IMR-90 (cell line): Measurements from ENCODE around the gene VIPR2. TPM values are rescaled to one million over a fixed set of nuclear protein-coding genes. Genes with fewer than 3 reads are reported as not detected.

Experiments used
- ATAC-seq: fragments of 200-7000 bp; cut with Tn5 transposase; 2 replicates; pipeline ENCODE4 v1.9.1; 2020; ENCODE audit warnings: low read depth, mild to moderate bottlenecking, moderate library complexity
- BruUV-seq: library from RNA; stranded (reverse); fragments of 400-500 nt; replicated peaks from 2 replicates; lab custom pipeline; 2021; lab: Mats Ljungman, UMichigan
- CTCF ChIA-PET: fragments of 300-600 bp; formaldehyde crosslinking; extraction: SDS; loops from one replicate; lab custom pipeline; 2021; ENCODE audit warnings: antibody characterized with exemption; lab: Yijun Ruan, JAX
- POLR2A ChIA-PET: fragments of 300-600 bp; sonication (Branson Sonifier 250); formaldehyde crosslinking; loops from one replicate; lab custom pipeline; 2022; ENCODE audit warnings: antibody characterized with exemption; ENCODE audit not compliant: unreplicated experiment; lab: Charles Lee
- DNase-seq: peaks from one replicate; pipeline ENCODE4 v3.0.0; 2013
- H2AFZ ChIP-seq: replicated peaks from 2 replicates; pipeline ENCODE3; 2013; ENCODE audit warnings: low read length, mild to moderate bottlenecking; ENCODE audit not compliant: poor library complexity
- H2AK5ac ChIP-seq: 2 replicates; pipeline ENCODE4 v1.6.1; 2013; ENCODE audit warnings: low read depth, low read length, inconsistent platforms
- H2AK9ac ChIP-seq: replicated peaks from 2 replicates; pipeline ENCODE3; 2013; ENCODE audit warnings: mild to moderate bottlenecking, low read depth, low read length, moderate library complexity; ENCODE audit not compliant: poor library complexity
- H2BK120ac ChIP-seq: 2 replicates; pipeline ENCODE4 v1.6.1; 2013; ENCODE audit warnings: low read depth, low read length, inconsistent platforms
- H2BK15ac ChIP-seq: 3 replicates; pipeline ENCODE4 v1.6.1; 2013; ENCODE audit warnings: low read depth, low read length, inconsistent platforms
- H2BK20ac ChIP-seq: 2 replicates; pipeline ENCODE4 v1.6.1; 2013; ENCODE audit warnings: low read depth, mild to moderate bottlenecking, inconsistent platforms, low read length, moderate library complexity
- H2BK5ac ChIP-seq: 2 replicates; pipeline ENCODE4 v1.6.1; 2013; ENCODE audit warnings: mild to moderate bottlenecking, low read depth, low read length, inconsistent platforms; ENCODE audit not compliant: poor library complexity, severe bottlenecking
- H3K14ac ChIP-seq: replicated peaks from 2 replicates; pipeline ENCODE4 v1.6.1; 2013; ENCODE audit warnings: low read depth, low read length, inconsistent platforms
- H3K18ac ChIP-seq: 2 replicates; pipeline ENCODE4 v1.6.1; 2013; ENCODE audit warnings: low read depth, low read length, control low read depth
- H3K23ac ChIP-seq: 2 replicates; pipeline ENCODE4 v1.6.1; 2013; ENCODE audit warnings: low read depth, low read length, inconsistent platforms
- H3K27ac ChIP-seq: 2 replicates; pipeline ENCODE4 v1.5.1; 2013; ENCODE audit warnings: mild to moderate bottlenecking, control low read depth, low read length; ENCODE audit not compliant: insufficient read depth
- H3K27me3 ChIP-seq: 2 replicates; pipeline ENCODE4 v1.6.1; 2013; ENCODE audit warnings: low read length; ENCODE audit not compliant: control insufficient read depth, insufficient read depth
- H3K36me3 ChIP-seq: 2 replicates; pipeline ENCODE4 v1.6.1; 2013; ENCODE audit warnings: low read length, mixed read lengths; ENCODE audit not compliant: control insufficient read depth, insufficient read depth
- H3K4ac ChIP-seq: 2 replicates; pipeline ENCODE4 v1.6.1; 2013; ENCODE audit warnings: low read depth, low read length, inconsistent platforms
- H3K4me1 ChIP-seq: 2 replicates; pipeline ENCODE4 v1.6.1; 2013; ENCODE audit warnings: low read length, mixed read lengths; ENCODE audit not compliant: control insufficient read depth, insufficient read depth
- H3K4me2 ChIP-seq: 2 replicates; pipeline ENCODE4 v1.6.1; 2013; ENCODE audit warnings: low read depth, mild to moderate bottlenecking, control low read depth, low read length, moderate library complexity
- H3K4me3 ChIP-seq: 2 replicates; pipeline ENCODE4 v1.5.1; 2013; ENCODE audit warnings: low read depth, mild to moderate bottlenecking, control low read depth, low read length, moderate library complexity; ENCODE audit not compliant: insufficient read depth
- H3K56ac ChIP-seq: 2 replicates; pipeline ENCODE4 v1.6.1; 2013; ENCODE audit warnings: low read length, inconsistent platforms; ENCODE audit not compliant: insufficient read depth; ENCODE audit errors: extremely low read depth
- H3K79me1 ChIP-seq, 2 experiments: 2 replicates each; pipeline ENCODE4 v1.6.1; 2013; ENCODE audit warnings: low read length in 2 of 2, inconsistent platforms in 1 of 2, low read depth in 1 of 2
- H3K9ac ChIP-seq: 2 replicates; pipeline ENCODE4 v1.6.1; 2013; ENCODE audit warnings: low read depth, low read length, control low read depth
- H3K9me1 ChIP-seq: 2 replicates; pipeline ENCODE4 v1.6.1; 2013; ENCODE audit warnings: low read length, inconsistent platforms; ENCODE audit not compliant: insufficient read depth
- H3K9me3 ChIP-seq: 2 replicates; pipeline ENCODE4 v1.6.1; 2013; ENCODE audit warnings: low read length; ENCODE audit not compliant: control insufficient read depth, insufficient read depth
- H4K20me1 ChIP-seq: 2 replicates; pipeline ENCODE4 v1.6.1; 2013; ENCODE audit warnings: low read length, inconsistent platforms; ENCODE audit not compliant: insufficient read depth
- H4K5ac ChIP-seq: 2 replicates; pipeline ENCODE4 v1.6.1; 2013; ENCODE audit warnings: mild to moderate bottlenecking, low read depth, low read length, control low read depth
- H4K8ac ChIP-seq, 2 experiments: 2 replicates each; pipeline ENCODE4 v1.6.1; 2013; ENCODE audit warnings: low read depth in 2 of 2, low read length in 2 of 2, control low read depth in 1 of 2, inconsistent platforms in 1 of 2
- H4K91ac ChIP-seq: 2 replicates; pipeline ENCODE4 v1.6.1; 2013; ENCODE audit warnings: low read depth, low read length, inconsistent platforms; ENCODE audit not compliant: insufficient read depth
- CEBPB ChIP-seq: IDR thresholded peaks from 2 replicates; pipeline ENCODE4 v1.6.1; 2012; ENCODE audit warnings: low read depth, low read length, improper control_type of control experiment
- CHD1 ChIP-seq: IDR thresholded peaks from 2 replicates; pipeline ENCODE4 v1.6.1; 2012; ENCODE audit warnings: low read depth, low read length, improper control_type of control experiment
- CTCF ChIP-seq: conservative IDR thresholded peaks from 2 replicates; pipeline ENCODE4 v1.5.1; 2012; ENCODE audit warnings: mild to moderate bottlenecking, low read depth, low read length, improper control_type of control experiment
- FOS ChIP-seq: fragments of 150-350 bp; IDR thresholded peaks from 2 replicates; pipeline ENCODE4 v1.6.1; 2016; ENCODE audit warnings: low read depth, low read length
- MAFK ChIP-seq: IDR thresholded peaks from 2 replicates; pipeline ENCODE4 v1.6.1; 2012; ENCODE audit warnings: low read depth, low read length, improper control_type of control experiment
- MXI1 ChIP-seq: IDR thresholded peaks from 2 replicates; pipeline ENCODE4 v1.6.1; 2012; ENCODE audit warnings: low read depth, mild to moderate bottlenecking, low read length, moderate library complexity, borderline replicate concordance
- NFE2L2 ChIP-seq: fragments of 150-350 bp; IDR thresholded peaks from 2 replicates; pipeline ENCODE4 v1.6.1; 2016; ENCODE audit warnings: low read depth, mild to moderate bottlenecking, low read length
- POLR2A ChIP-seq: IDR thresholded peaks from 2 replicates; pipeline ENCODE4 v1.6.1; 2012; ENCODE audit warnings: mild to moderate bottlenecking, low read depth, low read length
- RAD21 ChIP-seq: IDR thresholded peaks from 2 replicates; pipeline ENCODE4 v1.6.1; 2012; ENCODE audit warnings: low read length, improper control_type of control experiment
- RCOR1 ChIP-seq: IDR thresholded peaks from 2 replicates; pipeline ENCODE4 v1.6.1; 2012; ENCODE audit warnings: mild to moderate bottlenecking, low read length, improper control_type of control experiment; ENCODE audit not compliant: insufficient replicate concordance
- RFX5 ChIP-seq: IDR thresholded peaks from 2 replicates; pipeline ENCODE4 v1.8.0; 2012; ENCODE audit warnings: low read depth, mild to moderate bottlenecking, low read length, moderate library complexity
- SMC3 ChIP-seq: fragments of 150-350 bp; IDR thresholded peaks from 2 replicates; pipeline ENCODE4 v1.6.1; 2016; ENCODE audit warnings: low read depth, mild to moderate bottlenecking, antibody characterized with exemption, low read length, moderate library complexity
- WGBS, 2 experiments: methylation state at CpG; one replicate each; pipeline versions ENCODE4 v1.1.5 to v1.1.7; 2013; ENCODE audit warnings: missing lambda C conversion rate in 2 of 2; ENCODE audit not compliant: insufficient read length in 1 of 2; ENCODE audit errors: extremely low coverage in 2 of 2; 5-methylcytosine and 5-hydroxymethylcytosine counted together
- dilution Hi-C: fragments of 300-500 bp; cut with HindIII; formaldehyde crosslinking; loops from one replicate; pipeline ENCODE4 v1.14.3; 2018; ENCODE audit warnings: low sequenced_read_pairs; ENCODE audit not compliant: unreplicated experiment
- in situ Hi-C: fragments of 300-500 bp; cut with MboI; formaldehyde crosslinking; loops from 3 replicates; pipeline ENCODE4 v1.14.3; 2019; ENCODE audit warnings: low sequenced_read_pairs, inconsistent platforms, mixed read lengths
- intact Hi-C: fragments of 100-400 bp; cut with micrococcal nuclease; formaldehyde crosslinking; loops from 2 replicates; pipeline ENCODE4 v1.10.0; 2022
- polyA plus RNA-seq, 3 experiments: library from polyadenylated mRNA; depleted of rRNA; stranded (reverse); fragments of >200 nt; gene quantifications; 2 replicates each; pipeline ENCODE4 v1.2.3, GENCODE V29; 2012; ENCODE audit warnings: low replicate concordance in 1 of 3
- total RNA-seq: library from RNA; depleted of rRNA; stranded (reverse); fragments of >200 nt; gene quantifications from 2 replicates; pipeline ENCODE4 v1.2.3, GENCODE V29; 2012

The VIPR2 gene
- total and polyA plus RNA-seq, 2 of the 4 experiments (the other 2 are of a cell fraction): not detected

- CTCF ChIA-PET: no interaction called here
- TF ChIP-seq RAD21 (no peak), MXI1 (no peak), SMC3 (no peak), FOS (no peak), MAFK (no peak), CTCF (no peak), CEBPB (no peak), CHD1 (no peak), RFX5 (no peak), NFE2L2 (no peak), RCOR1 (no peak), POLR2A (no peak)
- dilution Hi-C loops: no loop called here
Measured at GRCh38 chr7:159007364-159007995, 137.2 kb downstream of the VIPR2 start.

More at GRCh38 chr7:159007364-159007995, 137.2 kb downstream of the VIPR2 start:
- Histone ChIP-seq H2AK9ac (no peak overlapping the region), H3K18ac (no peak overlapping the region), H3K9me1 (no peaks in the 10 kb centered on the region), H4K91ac (no peak overlapping the region), H2BK120ac (no peak overlapping the region), H3K79me1 (no peaks in the 10 kb centered on the region), H4K8ac (no peak overlapping the region), H2BK15ac (no peak overlapping the region), H3K27me3 (no peaks in the 10 kb centered on the region), H2AK5ac (no peak overlapping the region), H2BK20ac (no peak overlapping the region), H3K36me3 (no peaks in the 10 kb centered on the region), H3K4me1 (peaks cover 3% of the 10 kb centered on the region; the same call in 1 of the 2 replicates), H3K27ac (no peak overlapping the region), H3K9me3 (no peaks in the 10 kb centered on the region; the same call in none of the 2 replicates), H3K4ac (no peak overlapping the region), H3K14ac (no peak overlapping the region), H3K9ac (no peak overlapping the region), H4K20me1 (no peaks in the 10 kb centered on the region), H2BK5ac (no peak overlapping the region), H2AFZ (no peak overlapping the region), H3K4me3 (no peak overlapping the region), H3K4me2 (no peak overlapping the region), H4K5ac (no peak overlapping the region), H3K23ac (no peak overlapping the region), H3K56ac (no peak overlapping the region)
- ATAC-seq (no peak), DNase-seq (no peak)
- intact Hi-C loops: no loop called here
- no TSS peak for BruUV-seq
- 63% methylated on average over 2 of the region's 19 CpGs; no CpG with 5 or more reads in 1 of the 2 experiments for WGBS, 2 experiments
- in situ Hi-C loops: no loop called here
- POLR2A ChIA-PET: no interaction called here
